Stimulated activated CD8-positive, alpha-beta memory T cell treated with anti-CD3 and anti-CD28 coated beads, Interleukin-15, amount 100 ng/mL, for 48 hours (primary cell): ENCODE results near the gene ZC3H7A.
"Not testable (repeated sequence)": the region's sequence is repeated elsewhere in the genome, so short reads cannot be mapped to it uniquely, and the experiment has no call there.

Experiments
- DNase-seq, 2 donors: peaks; one replicate each; pipeline ENCODE4 v3.0.0-alpha.2; 2020; ENCODE audit warnings: low read depth in 2 of 2

The ZC3H7A gene

GRCh38 chr16:11801481-11802021 is 4.5 kb upstream of the ZC3H7A start:
- DNase-seq = no peak

- DNase-seq = no peak
Measured at GRCh38 chr16:11800382-11800718, 3.3 kb upstream of the ZC3H7A start.

GRCh38 chr16:11799509-11800381 is 2.7 kb upstream of the ZC3H7A start:
- DNase-seq = no peak

DNA sequence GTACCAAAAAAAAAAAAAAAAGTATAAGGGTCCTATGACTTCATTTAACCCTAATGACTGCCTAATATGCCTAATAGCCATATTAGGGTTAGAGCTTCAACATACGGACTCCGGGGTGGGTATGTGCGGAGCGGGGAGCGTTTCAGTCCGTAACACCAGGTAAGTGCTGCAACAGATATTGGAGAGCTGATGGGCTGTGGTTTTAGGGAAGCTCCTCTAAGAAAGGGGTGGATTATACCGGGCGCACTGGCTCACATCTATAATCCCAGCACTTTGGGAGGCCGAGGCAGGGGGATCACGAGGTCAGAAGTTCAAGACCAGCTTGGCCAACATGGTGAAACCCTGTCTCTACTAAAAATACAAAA is 1.9 kb upstream of the ZC3H7A start:
- DNase-seq = no peak

GRCh38 chr16:11797957-11798299 is 870 bp upstream of the ZC3H7A start:
- no peak for DNase-seq

- DNase-seq = no peak
Measured at GRCh38 chr16:11796227-11797165, 562 bp downstream of the ZC3H7A start.

- DNase-seq = no peak
Measured at GRCh38 chr16:11795887-11796226, 1.2 kb downstream of the ZC3H7A start.

- DNase-seq = no peak
Measured at GRCh38 chr16:11794996-11795886, 1.8 kb downstream of the ZC3H7A start.

DNA sequence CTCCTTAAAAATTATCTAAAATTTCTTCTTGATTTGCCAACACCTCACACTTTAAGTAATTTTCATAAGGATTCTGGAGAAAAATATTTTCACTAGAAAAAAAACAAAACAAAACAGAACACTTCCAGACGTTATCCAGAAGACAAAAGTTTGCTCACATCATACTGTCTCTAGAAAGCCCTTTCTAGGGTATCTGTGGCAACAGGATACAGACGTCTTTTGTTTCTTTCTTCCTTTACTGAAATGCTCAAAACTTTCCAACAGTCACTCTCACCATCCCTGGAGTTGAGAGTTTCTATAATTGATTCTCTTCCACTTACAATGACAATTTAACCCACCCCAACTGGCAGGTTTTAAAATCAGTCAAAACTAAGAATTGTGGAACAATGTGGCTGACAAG is 2.6 kb downstream of the ZC3H7A start:
- DNase-seq = no peak

- DNase-seq = no peak
Measured at GRCh38 chr16:11793840-11794239, 3.2 kb downstream of the ZC3H7A start.

DNA sequence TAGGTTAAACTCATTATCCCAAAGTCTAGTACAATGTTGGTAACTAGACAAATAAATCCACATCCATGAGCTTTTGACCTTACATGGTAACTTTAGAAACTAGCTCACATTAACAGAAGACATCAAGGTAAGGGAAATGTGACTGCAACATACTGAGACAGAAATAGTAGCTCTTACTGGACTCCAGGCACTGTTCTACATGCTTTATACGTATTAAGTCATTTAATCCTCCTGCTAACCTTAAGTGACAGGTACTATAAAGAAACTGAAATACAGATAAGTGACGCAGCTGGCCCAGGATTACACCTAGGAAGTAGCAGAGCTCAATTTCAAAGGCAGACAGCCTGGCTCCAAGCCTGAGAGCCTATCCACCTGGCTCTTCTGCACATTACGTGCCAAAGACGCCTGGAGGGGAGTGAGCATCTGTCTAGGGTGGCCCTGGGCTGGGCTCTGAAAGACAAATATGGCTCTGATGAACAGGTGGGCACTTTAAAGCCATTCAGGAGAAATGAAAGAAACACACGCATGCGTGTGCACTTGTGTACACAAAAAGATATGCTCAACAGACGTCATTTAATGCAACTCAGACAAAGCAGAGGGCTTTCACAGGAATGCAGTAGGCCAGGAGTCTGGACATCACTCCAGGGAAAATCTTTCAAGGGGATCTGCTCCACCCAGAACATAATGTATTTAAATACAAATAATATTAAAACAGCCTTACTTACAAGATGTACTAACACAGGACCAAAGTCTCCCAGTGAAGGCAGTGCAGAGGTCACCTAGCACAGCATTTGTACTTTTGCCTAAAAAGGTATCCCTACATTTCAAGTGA is 4.4 kb downstream of the ZC3H7A start:
- DNase-seq = no peak

- DNase-seq = no peak
Measured at GRCh38 chr16:11791144-11791828, 5.8 kb downstream of the ZC3H7A start.

DNA sequence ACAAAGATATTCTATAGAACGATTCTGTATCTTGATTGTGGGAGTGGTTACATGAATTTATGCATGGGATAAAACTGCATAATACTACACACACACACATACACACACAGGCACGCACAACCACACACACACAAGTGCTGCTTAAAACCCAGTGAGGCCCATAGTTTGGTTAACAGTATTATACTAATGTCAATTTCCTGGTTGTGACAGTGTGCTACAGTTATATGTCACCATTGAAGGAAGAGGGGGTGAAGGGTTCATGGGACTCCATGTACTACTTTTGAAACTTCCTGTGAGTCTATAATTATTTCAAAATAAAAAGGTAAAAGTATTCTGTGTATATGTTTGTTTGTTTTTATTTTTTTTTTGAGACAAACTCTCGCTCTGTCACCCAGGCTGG is 8.1 kb downstream of the ZC3H7A start:
- DNase-seq = no peak

- DNase-seq = not testable (repeated sequence)
Measured at GRCh38 chr16:11784980-11785599, 12.0 kb downstream of the ZC3H7A start.

DNA sequence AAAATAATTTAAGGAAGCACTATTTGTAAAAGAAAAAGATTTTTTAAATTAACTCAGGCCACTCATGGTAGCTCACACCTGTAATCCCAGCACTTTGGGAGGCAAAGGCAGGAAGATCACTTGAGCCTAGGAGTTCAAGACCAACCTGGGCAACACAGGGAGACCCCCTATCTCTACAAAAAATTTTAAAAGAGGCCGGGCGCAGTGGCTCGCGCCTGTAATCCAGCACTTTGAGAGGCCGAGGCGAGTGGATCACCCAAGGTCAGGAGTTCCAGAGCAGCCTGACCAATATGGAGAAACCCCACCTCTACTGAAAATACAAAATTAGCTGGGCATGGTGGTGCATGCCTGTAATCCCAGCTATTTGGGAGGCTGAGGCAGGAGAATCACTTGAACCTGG is 12.7 kb downstream of the ZC3H7A start:
- not testable (repeated sequence) for DNase-seq

- DNase-seq = no peak
Measured at GRCh38 chr16:11784038-11784369, 13.1 kb downstream of the ZC3H7A start.

DNA sequence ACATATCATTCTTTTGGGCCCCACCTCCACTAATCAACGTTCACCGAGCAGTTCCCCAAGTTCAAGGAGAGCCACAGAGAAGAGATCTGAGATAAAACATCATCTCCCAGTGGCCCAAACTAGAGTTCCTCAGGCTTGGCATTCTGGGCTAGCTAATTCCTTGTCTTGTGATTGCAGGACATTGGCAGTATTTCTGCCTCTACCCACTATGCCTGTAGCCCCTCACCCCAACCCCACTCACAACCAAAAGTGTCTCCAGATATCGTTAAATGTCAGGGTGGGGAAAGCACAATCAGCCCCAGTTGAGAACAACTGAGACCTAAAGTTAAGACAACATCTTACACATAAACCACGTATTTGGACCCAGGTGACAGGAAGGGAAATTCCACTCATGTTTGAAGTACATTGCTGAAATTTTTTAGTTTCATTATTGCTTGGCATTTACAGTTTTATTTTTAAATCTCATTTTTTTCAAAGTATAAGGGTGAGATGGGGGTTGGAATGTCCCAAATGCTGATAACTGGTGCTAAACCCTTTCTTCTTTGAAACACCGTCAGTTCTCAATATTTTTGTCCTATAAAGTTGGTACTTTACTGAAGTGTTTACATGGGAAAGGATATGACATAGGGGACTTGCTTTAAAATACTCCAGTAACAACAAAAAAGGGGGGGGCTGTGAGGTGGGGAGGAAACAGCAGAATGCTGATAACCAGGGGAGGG is 13.6 kb downstream of the ZC3H7A start:
- no peak for DNase-seq

- no peak for DNase-seq
Measured at GRCh38 chr16:11781773-11782172, 15.3 kb downstream of the ZC3H7A start.

- no peak for DNase-seq
Measured at GRCh38 chr16:11780991-11781680, 15.9 kb downstream of the ZC3H7A start.
